OCI-LY1 (cell line): Measurements from ENCODE around the gene CTNNA2.

ENCODE experiments used
- CTCF ChIP-seq: fragments of 200-600 bp; sonication (generic), shearing (Covaris generic); IDR thresholded peaks from 2 replicates; pipeline ENCODE4 v1.5.1; 2017; ENCODE audit warnings: mild to moderate bottlenecking, antibody characterized with exemption, low read length, moderate library complexity, mixed read lengths
- EZH2 ChIP-seq: fragments of 200-600 bp; sonication (generic), shearing (Covaris generic); IDR thresholded peaks from 2 replicates; pipeline ENCODE4 v1.8.0; 2017; ENCODE audit warnings: borderline replicate concordance, mixed run types, mild to moderate bottlenecking, antibody characterized with exemption, low read length, moderate library complexity, mixed read lengths

GRCh38 chr2:80489717-80490116, 976.9 kb downstream of the CTNNA2 start:
- no peak for TF ChIP-seq CTCF
- TF ChIP-seq EZH2 = no peak
